ENCODE data around the gene NXPE3.

NXPE3 gene

GRCh38 chr3:101848754-101849713 is 70.0 kb downstream of the NXPE3 start, which contains the start of gene NFKBIZ:
Gene NFKBIZ (plus strand): TSS chr3:101849514. CDS start chr3:101849629, 115 bp downstream.
- no peak for TF ChIP-seq CTCF (conservative IDR thresholded peaks at IDR 0.05; ENCODE audit: low read depth, low read length)
- peak within 1 kb of the TSS; percentile 80 for H3K4me3 ChIP-seq (ENCODE audit: low read length)
- peak; percentile 68 for DNase-seq (ENCODE audit: low read depth)

- TF ChIP-seq CTCF (conservative IDR thresholded peaks at IDR 0.05; ENCODE audit: low read depth, low read length), result no peak
- no peak for DNase-seq (ENCODE audit: low read depth)
- H3K4me3 ChIP-seq (ENCODE audit: low read length), result peak overlapping the region; percentile 80
Measured at GRCh38 chr3:101849714-101850245, 70.8 kb downstream of the NXPE3 start.

GRCh38 chr3:101850246-101851051 is 71.4 kb downstream of the NXPE3 start:
- no peak for DNase-seq (ENCODE audit: low read depth)
- TF ChIP-seq CTCF (conservative IDR thresholded peaks at IDR 0.05; ENCODE audit: low read depth, low read length), result no peak
- H3K4me3 ChIP-seq (ENCODE audit: low read length), result peak overlapping the region; percentile 80

- TF ChIP-seq CTCF (conservative IDR thresholded peaks at IDR 0.05; ENCODE audit: low read depth, low read length), result no peak
- H3K4me3 ChIP-seq (ENCODE audit: low read length), result peak overlapping the region; percentile 80
- no peak for DNase-seq (ENCODE audit: low read depth)
Measured at GRCh38 chr3:101851072-101851770, 72.2 kb downstream of the NXPE3 start.

- TF ChIP-seq CTCF (conservative IDR thresholded peaks at IDR 0.05; ENCODE audit: low read depth, low read length), result no peak
- no peak for DNase-seq (ENCODE audit: low read depth)
- peak overlapping the region; percentile 80 for H3K4me3 ChIP-seq (ENCODE audit: low read length)
Measured at GRCh38 chr3:101851850-101852714, 73.1 kb downstream of the NXPE3 start.

Measured in retinal pigment epithelial cell (primary cell).